IPS-15b (cell line): ENCODE results near the gene CLECL1.

Experiments
- H3K27me3 ChIP-seq: one replicate; pipeline ENCODE4 v1.6.1; 2013; ENCODE audit warnings: low read length; ENCODE audit not compliant: control insufficient read depth, insufficient read depth
- H3K36me3 ChIP-seq: one replicate; pipeline ENCODE4 v1.6.1; 2013; ENCODE audit warnings: low read length; ENCODE audit not compliant: control insufficient read depth, insufficient read depth
- H3K4me1 ChIP-seq: one replicate; pipeline ENCODE4 v1.6.1; 2013; ENCODE audit warnings: mild to moderate bottlenecking, low read length; ENCODE audit not compliant: control insufficient read depth, insufficient read depth
- H3K4me3 ChIP-seq: one replicate; pipeline ENCODE4 v1.5.1; 2013; ENCODE audit warnings: low read depth, low read length
- H3K9ac ChIP-seq: one replicate; pipeline ENCODE4 v1.6.1; 2013; ENCODE audit warnings: low read depth, mild to moderate bottlenecking, low read length
- H3K9me3 ChIP-seq: one replicate; pipeline ENCODE4 v1.6.1; 2013; ENCODE audit warnings: mild to moderate bottlenecking, low read length; ENCODE audit not compliant: control insufficient read depth, insufficient read depth

CLECL1 gene

GRCh38 chr12:9757433-9758025 is 24.6 kb upstream of the CLECL1 start:
- Histone ChIP-seq H3K4me3 (no peak overlapping the region), H3K4me1 (no peaks in the 10 kb centered on the region), H3K36me3 (no peaks in the 10 kb centered on the region), H3K9ac (no peak overlapping the region), H3K27me3 (no peaks in the 10 kb centered on the region), H3K9me3 (no peaks in the 10 kb centered on the region)

- Histone ChIP-seq H3K36me3 (no peaks in the 10 kb centered on the region), H3K4me3 (no peak overlapping the region), H3K27me3 (no peaks in the 10 kb centered on the region), H3K9me3 (no peaks in the 10 kb centered on the region), H3K9ac (no peak overlapping the region), H3K4me1 (peaks cover under 1% of the 10 kb centered on the region)
These were observed 23.8 kb upstream of the CLECL1 start for GRCh38 chr12:9756706-9757105.

- Histone ChIP-seq H3K4me3 (no peak overlapping the region), H3K9me3 (no peaks in the 10 kb centered on the region), H3K4me1 (peaks cover 4% of the 10 kb centered on the region), H3K27me3 (no peaks in the 10 kb centered on the region), H3K9ac (no peak overlapping the region), H3K36me3 (no peaks in the 10 kb centered on the region)
These were observed 23.3 kb upstream of the CLECL1 start for GRCh38 chr12:9756170-9756569.

GRCh38 chr12:9755567-9755966 is 22.7 kb upstream of the CLECL1 start:
- H3K9me3 ChIP-seq = no peaks in the 10 kb centered on the region
- no peak overlapping the region for H3K9ac ChIP-seq
- H3K27me3 ChIP-seq = no peaks in the 10 kb centered on the region
- H3K36me3 ChIP-seq = no peaks in the 10 kb centered on the region
- peaks cover 4% of the 10 kb centered on the region for H3K4me1 ChIP-seq
- H3K4me3 ChIP-seq = no peak overlapping the region

GRCh38 chr12:9755035-9755434 is 22.1 kb upstream of the CLECL1 start:
- Histone ChIP-seq H3K4me3 (no peak overlapping the region), H3K4me1 (peaks cover 4% of the 10 kb centered on the region), H3K36me3 (no peaks in the 10 kb centered on the region), H3K9ac (no peak overlapping the region), H3K9me3 (no peaks in the 10 kb centered on the region), H3K27me3 (no peaks in the 10 kb centered on the region)

GRCh38 chr12:9754099-9754927 is 21.4 kb upstream of the CLECL1 start:
- Histone ChIP-seq H3K36me3 (no peaks in the 10 kb centered on the region), H3K4me3 (no peak overlapping the region), H3K27me3 (no peaks in the 10 kb centered on the region), H3K9ac (no peak overlapping the region), H3K4me1 (peaks cover 4% of the 10 kb centered on the region), H3K9me3 (no peaks in the 10 kb centered on the region)

- Histone ChIP-seq H3K4me3 (no peak overlapping the region), H3K36me3 (no peaks in the 10 kb centered on the region), H3K9ac (no peak overlapping the region), H3K4me1 (peaks cover 4% of the 10 kb centered on the region), H3K9me3 (no peaks in the 10 kb centered on the region), H3K27me3 (no peaks in the 10 kb centered on the region)
These were observed 20.6 kb upstream of the CLECL1 start for GRCh38 chr12:9753498-9753897.

- Histone ChIP-seq H3K4me3 (no peak overlapping the region), H3K9me3 (no peaks in the 10 kb centered on the region), H3K9ac (no peak overlapping the region), H3K4me1 (peaks cover 4% of the 10 kb centered on the region), H3K27me3 (no peaks in the 10 kb centered on the region), H3K36me3 (no peaks in the 10 kb centered on the region)
These were observed 20.2 kb upstream of the CLECL1 start for GRCh38 chr12:9753073-9753472.

- no peak overlapping the region for H3K9ac ChIP-seq
- no peak overlapping the region for H3K4me3 ChIP-seq
- peaks cover 4% of the 10 kb centered on the region for H3K4me1 ChIP-seq
- H3K9me3 ChIP-seq = no peaks in the 10 kb centered on the region
- H3K27me3 ChIP-seq = no peaks in the 10 kb centered on the region
- H3K36me3 ChIP-seq = no peaks in the 10 kb centered on the region
These were observed 19.4 kb upstream of the CLECL1 start for GRCh38 chr12:9752145-9752933.

- no peaks in the 10 kb centered on the region for H3K27me3 ChIP-seq
- no peak overlapping the region for H3K4me3 ChIP-seq
- H3K9me3 ChIP-seq = no peaks in the 10 kb centered on the region
- peaks cover 4% of the 10 kb centered on the region for H3K4me1 ChIP-seq
- no peaks in the 10 kb centered on the region for H3K36me3 ChIP-seq
- H3K9ac ChIP-seq = no peak overlapping the region
These were observed 18.6 kb upstream of the CLECL1 start for GRCh38 chr12:9751204-9752144.
